A673 (cell line): ENCODE data around the gene CFAP157. TPM values are rescaled to one million over a fixed set of nuclear protein-coding genes. Genes with fewer than 3 reads are reported as not detected.

Source experiments
- BruUV-seq: library from RNA; stranded (reverse); fragments of 400-500 nt; replicated peaks from 2 replicates; lab custom pipeline; 2021; lab: Mats Ljungman, UMichigan
- CTCF ChIA-PET: fragments of 300-600 bp; sonication (Branson Sonifier 250); formaldehyde crosslinking; loops from one replicate; lab custom pipeline; 2022; ENCODE audit warnings: antibody characterized with exemption; lab: Charles Lee
- POLR2A ChIA-PET: fragments of 300-600 bp; sonication (Branson Sonifier 250); formaldehyde crosslinking; loops from one replicate; lab custom pipeline; 2022; ENCODE audit warnings: antibody characterized with exemption; ENCODE audit not compliant: low non-redundant PET; lab: Charles Lee
- DNase-seq: peaks from one replicate; pipeline ENCODE4 v3.0.0-alpha.2; 2015; ENCODE audit warnings: low spot score
- H3K27ac ChIP-seq: fragments of 200-600 bp; sonication (generic); 2 replicates; pipeline ENCODE4 v1.5.1; 2016; ENCODE audit warnings: mixed run types, low read depth, mild to moderate bottlenecking, mixed read lengths, antibody characterized with exemption, low read length; ENCODE audit not compliant: poor library complexity, severe bottlenecking
- H3K27me3 ChIP-seq: fragments of 200-600 bp; sonication (generic); replicated peaks from 2 replicates; pipeline ENCODE4 v1.6.1; 2017; ENCODE audit warnings: mixed run types, low read depth, mild to moderate bottlenecking, mixed read lengths, antibody characterized with exemption, low read length; ENCODE audit not compliant: insufficient read depth, poor library complexity
- H3K36me3 ChIP-seq: fragments of 200-600 bp; sonication (generic); 2 replicates; pipeline ENCODE4 v1.6.1; 2016; ENCODE audit warnings: mixed run types, mild to moderate bottlenecking, mixed read lengths, antibody characterized with exemption, low read length; ENCODE audit not compliant: insufficient read depth, poor library complexity, severe bottlenecking
- H3K4me1 ChIP-seq: fragments of 200-600 bp; sonication (generic); 2 replicates; pipeline ENCODE4 v1.6.1; 2017; ENCODE audit warnings: mixed run types, mild to moderate bottlenecking, mixed read lengths, antibody characterized with exemption, low read length; ENCODE audit not compliant: insufficient read depth, poor library complexity, severe bottlenecking
- H3K4me3 ChIP-seq: fragments of 200-600 bp; sonication (generic); 2 replicates; pipeline ENCODE4 v1.5.1; 2016; ENCODE audit warnings: low read depth, mixed run types, mild to moderate bottlenecking, mixed read lengths, low read length; ENCODE audit not compliant: poor library complexity, severe bottlenecking
- H3K9me3 ChIP-seq: fragments of 200-600 bp; sonication (generic); 2 replicates; pipeline ENCODE4 v1.6.1; 2016; ENCODE audit warnings: mixed run types, low read depth, mild to moderate bottlenecking, mixed read lengths, antibody characterized with exemption, low read length; ENCODE audit not compliant: poor library complexity, severe bottlenecking
- EZH2 ChIP-seq: fragments of 200-600 bp; sonication (generic); IDR thresholded peaks from 2 replicates; pipeline ENCODE4 v1.6.1; 2017; ENCODE audit warnings: borderline replicate concordance, low read depth, mild to moderate bottlenecking, mixed read lengths, antibody characterized with exemption, low read length; ENCODE audit not compliant: poor library complexity, severe bottlenecking
- intact Hi-C: fragments of 100-400 bp; cut with micrococcal nuclease; formaldehyde crosslinking; loops from one replicate; pipeline ENCODE4 v1.10.0; 2022; ENCODE audit not compliant: unreplicated experiment
- total RNA-seq: library from RNA; stranded (reverse); gene quantifications from 2 replicates; pipeline ENCODE4 v1.2.3, GENCODE V29; 2021
- TF ChIP-seq, protein P1 (sequence below): fragments of 300-800, 200-600 bp; sonication (generic); conservative IDR thresholded peaks from 2 replicates; pipeline ENCODE4 v1.5.1; 2017; ENCODE audit warnings: low read depth, mild to moderate bottlenecking, antibody characterized with exemption, low read length, moderate library complexity, mixed read lengths

Gene CFAP157
- total RNA-seq, 1 experiment from 2014 or later: not detected

DNA sequence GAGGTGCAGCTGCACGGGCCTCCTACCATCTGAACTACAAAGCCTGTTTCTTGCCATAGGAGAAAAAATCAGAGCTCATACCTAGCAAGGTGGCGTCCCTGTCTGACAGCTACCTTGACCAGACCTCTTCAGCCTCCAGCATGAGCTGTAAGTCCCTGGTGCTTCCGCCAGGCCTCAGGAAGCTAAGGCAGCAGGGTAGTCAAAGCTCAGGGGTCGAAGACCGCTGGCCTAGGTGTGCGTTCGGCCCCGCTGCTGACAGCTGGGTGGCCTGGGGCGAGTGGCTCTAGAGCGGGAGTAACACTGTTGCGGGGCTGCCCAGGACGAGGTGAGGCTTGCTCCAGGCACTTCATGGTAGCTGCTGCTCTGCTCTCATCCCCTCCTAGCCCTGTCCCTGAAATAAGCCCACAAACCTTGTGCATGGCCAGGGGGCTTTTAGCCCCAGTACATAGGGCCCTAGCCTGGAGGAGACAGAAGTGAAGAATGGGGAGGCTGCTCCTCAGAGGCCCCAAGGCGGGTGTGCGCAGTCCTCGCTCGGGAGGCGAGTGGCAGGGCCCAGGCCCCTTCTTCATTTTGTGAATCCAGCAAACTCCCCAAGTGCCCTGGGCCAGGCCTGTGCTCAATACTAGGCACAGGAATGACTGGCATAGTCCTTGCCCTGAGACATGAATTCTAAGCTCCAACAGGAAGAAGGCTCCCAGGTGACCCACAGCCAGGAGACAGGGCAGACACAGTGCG is 22.9 kb downstream of the CFAP157 start:
- no TSS peak for BruUV-seq
- ChIA-PET CTCF (no interaction called here), POLR2A (no interaction called here)
- Histone ChIP-seq H3K9me3 (no peaks in the 10 kb centered on the region), H3K27me3 (no peaks in the 10 kb centered on the region), H3K4me1 (peaks cover 6% of the 10 kb centered on the region), H3K27ac (no peak overlapping the region), H3K36me3 (no peaks in the 10 kb centered on the region), H3K4me3 (no peak overlapping the region)
- intact Hi-C loops: no loop called here
- DNase-seq: no peak
- TF ChIP-seq, protein P1, sequence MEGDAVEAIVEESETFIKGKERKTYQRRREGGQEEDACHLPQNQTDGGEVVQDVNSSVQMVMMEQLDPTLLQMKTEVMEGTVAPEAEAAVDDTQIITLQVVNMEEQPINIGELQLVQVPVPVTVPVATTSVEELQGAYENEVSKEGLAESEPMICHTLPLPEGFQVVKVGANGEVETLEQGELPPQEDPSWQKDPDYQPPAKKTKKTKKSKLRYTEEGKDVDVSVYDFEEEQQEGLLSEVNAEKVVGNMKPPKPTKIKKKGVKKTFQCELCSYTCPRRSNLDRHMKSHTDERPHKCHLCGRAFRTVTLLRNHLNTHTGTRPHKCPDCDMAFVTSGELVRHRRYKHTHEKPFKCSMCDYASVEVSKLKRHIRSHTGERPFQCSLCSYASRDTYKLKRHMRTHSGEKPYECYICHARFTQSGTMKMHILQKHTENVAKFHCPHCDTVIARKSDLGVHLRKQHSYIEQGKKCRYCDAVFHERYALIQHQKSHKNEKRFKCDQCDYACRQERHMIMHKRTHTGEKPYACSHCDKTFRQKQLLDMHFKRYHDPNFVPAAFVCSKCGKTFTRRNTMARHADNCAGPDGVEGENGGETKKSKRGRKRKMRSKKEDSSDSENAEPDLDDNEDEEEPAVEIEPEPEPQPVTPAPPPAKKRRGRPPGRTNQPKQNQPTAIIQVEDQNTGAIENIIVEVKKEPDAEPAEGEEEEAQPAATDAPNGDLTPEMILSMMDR: no peak
- TF ChIP-seq EZH2: no peak

DNA sequence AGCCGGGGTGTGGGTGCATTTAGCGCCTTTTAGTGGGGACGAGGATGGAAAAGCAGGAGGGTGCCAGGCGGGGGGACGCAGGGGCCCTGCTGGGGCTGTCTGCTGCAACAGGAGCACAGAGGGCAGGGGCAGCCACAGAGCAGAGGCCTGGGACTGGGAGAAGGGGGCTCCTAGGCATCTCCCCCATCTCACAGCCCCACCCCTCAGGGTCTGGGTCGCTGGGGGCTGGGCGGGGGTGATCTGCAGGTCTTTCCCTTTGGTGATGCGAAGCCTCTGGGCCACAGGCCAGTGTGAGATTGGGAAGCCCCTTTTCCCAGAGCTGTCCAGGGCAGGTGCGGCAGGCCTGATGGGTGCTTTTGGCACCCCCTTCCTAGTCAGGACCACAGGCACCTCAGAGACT is 23.5 kb downstream of the CFAP157 start:
- no TSS peak for BruUV-seq
- CTCF ChIA-PET: no interaction called here
- no peaks in the 10 kb centered on the region for H3K36me3 ChIP-seq
- H3K9me3 ChIP-seq: no peaks in the 10 kb centered on the region
- DNase-seq: no peak
- H3K27ac ChIP-seq: no peak overlapping the region
- no peak for TF ChIP-seq EZH2
- TF ChIP-seq, protein P1: no peak
- no peak overlapping the region for H3K4me3 ChIP-seq
- H3K4me1 ChIP-seq: peaks cover 6% of the 10 kb centered on the region
- intact Hi-C loops: no loop called here
- H3K27me3 ChIP-seq: no peaks in the 10 kb centered on the region
- POLR2A ChIA-PET: no interaction called here

DNA sequence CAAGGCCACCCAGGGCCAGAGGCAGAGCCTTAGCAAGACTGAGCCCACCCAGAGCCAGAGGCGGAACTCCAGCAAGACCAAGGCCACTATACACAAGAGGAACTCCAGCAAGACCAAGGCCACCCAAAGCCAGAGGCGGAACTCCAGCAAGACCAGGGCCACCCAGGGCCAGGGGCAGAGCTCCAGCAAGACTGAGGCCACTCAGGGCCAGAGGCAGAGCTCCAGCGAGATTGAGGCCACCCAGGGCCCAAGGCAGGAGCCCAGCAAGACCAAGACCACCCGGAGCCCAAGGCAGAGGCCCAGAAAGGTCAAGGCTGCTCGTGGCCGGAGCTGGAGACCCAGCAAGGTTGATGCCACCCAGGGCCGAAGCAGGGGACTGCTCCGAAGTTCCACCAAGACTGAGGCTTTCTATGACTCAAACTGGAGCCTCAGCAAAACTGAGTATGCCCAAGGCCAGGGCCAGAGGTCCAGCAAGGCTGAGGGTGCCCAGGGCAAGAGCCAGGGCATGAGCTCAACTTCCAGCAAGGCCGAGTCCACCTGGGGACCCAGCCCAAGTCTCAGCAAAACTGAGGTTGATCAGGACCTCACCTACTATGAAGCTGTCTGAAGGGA is 24.1 kb downstream of the CFAP157 start:
- POLR2A ChIA-PET: no interaction called here
- TF ChIP-seq, protein P1: no peak
- no peak for TF ChIP-seq EZH2
- DNase-seq: no peak
- CTCF ChIA-PET: no interaction called here
- Histone ChIP-seq H3K27ac (no peak overlapping the region), H3K27me3 (no peaks in the 10 kb centered on the region), H3K36me3 (no peaks in the 10 kb centered on the region), H3K4me3 (no peak overlapping the region), H3K9me3 (no peaks in the 10 kb centered on the region), H3K4me1 (peaks cover 10% of the 10 kb centered on the region)
- BruUV-seq: no TSS peak
- intact Hi-C loops: no loop called here
